GM19455 (cell line): ENCODE measurements around the gene R3HDM2.
"Not testable (repeated sequence)": the region's sequence is repeated elsewhere in the genome, so short reads cannot be mapped to it uniquely, and the experiment has no call there.

Source experiments
- ATAC-seq: cut with Tn5 transposase; IDR thresholded peaks from one replicate; pipeline ENCODE4 v1.9.1; 2021; ENCODE audit not compliant: unreplicated experiment

The R3HDM2 gene

GRCh38 chr12:57429473-57430111 is 1.3 kb downstream of the R3HDM2 start:
- ATAC-seq: no peak

- ATAC-seq: no peak
Observed at GRCh38 chr12:57428965-57429364, 1.9 kb downstream of the R3HDM2 start.

- not testable (repeated sequence) for ATAC-seq
Observed at GRCh38 chr12:57426948-57427347, 3.9 kb downstream of the R3HDM2 start.

GRCh38 chr12:57420482-57420881 is 10.4 kb downstream of the R3HDM2 start:
- no peak for ATAC-seq

- no peak for ATAC-seq
Observed at GRCh38 chr12:57419495-57419894, 11.3 kb downstream of the R3HDM2 start.

GRCh38 chr12:57418255-57418654 is 12.6 kb downstream of the R3HDM2 start:
- no peak for ATAC-seq

GRCh38 chr12:57416039-57416996 is 14.5 kb downstream of the R3HDM2 start:
- no peak for ATAC-seq

GRCh38 chr12:57415088-57415487 is 15.8 kb downstream of the R3HDM2 start:
- ATAC-seq: no peak

- ATAC-seq: not testable (repeated sequence)
Observed at GRCh38 chr12:57414160-57414559, 16.7 kb downstream of the R3HDM2 start.

- ATAC-seq: no peak
Observed at GRCh38 chr12:57410534-57410933, 20.3 kb downstream of the R3HDM2 start.

GRCh38 chr12:57404966-57405640 is 25.7 kb downstream of the R3HDM2 start:
- ATAC-seq: no peak

GRCh38 chr12:57402156-57402555 is 28.7 kb downstream of the R3HDM2 start:
- ATAC-seq: not testable (repeated sequence)

GRCh38 chr12:57401165-57401564 is 29.7 kb downstream of the R3HDM2 start:
- ATAC-seq: no peak

GRCh38 chr12:57399718-57400463 is 31.0 kb downstream of the R3HDM2 start:
- ATAC-seq: not testable (repeated sequence)

GRCh38 chr12:57397441-57397840 is 33.4 kb downstream of the R3HDM2 start:
- no peak for ATAC-seq

- ATAC-seq: no peak
Observed at GRCh38 chr12:57395121-57395520, 35.7 kb downstream of the R3HDM2 start.

- ATAC-seq: no peak
Observed at GRCh38 chr12:57390174-57390573, 40.7 kb downstream of the R3HDM2 start.

GRCh38 chr12:57389033-57389432 is 41.8 kb downstream of the R3HDM2 start:
- no peak for ATAC-seq

- ATAC-seq: no peak
Observed at GRCh38 chr12:57388425-57388824, 42.4 kb downstream of the R3HDM2 start.

- ATAC-seq: no peak
Observed at GRCh38 chr12:57386187-57386720, 44.6 kb downstream of the R3HDM2 start.

GRCh38 chr12:57385586-57385985 is 45.3 kb downstream of the R3HDM2 start:
- ATAC-seq: no peak
